BLaER1 (cell line): ENCODE results near the gene RAPGEF4.

Experiments
- H3K27ac ChIP-seq: shearing (Covaris generic); formaldehyde crosslinking; 2 replicates; pipeline ENCODE4 v1.8.1; 2022
- H3K27me3 ChIP-seq: shearing (Covaris generic); formaldehyde crosslinking; 2 replicates; pipeline ENCODE4 v1.8.1; 2022
- H3K36me3 ChIP-seq: shearing (Covaris generic); formaldehyde crosslinking; 2 replicates; pipeline ENCODE4 v1.8.1; 2022
- H3K4me1 ChIP-seq: shearing (Covaris generic); formaldehyde crosslinking; 2 replicates; pipeline ENCODE4 v1.8.1; 2022
- H3K4me2 ChIP-seq: shearing (Covaris generic); formaldehyde crosslinking; 2 replicates; pipeline ENCODE4 v1.8.1; 2022
- H3K4me3 ChIP-seq: shearing (Covaris generic); formaldehyde crosslinking; 2 replicates; pipeline ENCODE4 v1.8.1; 2022
- H3K9ac ChIP-seq: shearing (Covaris generic); formaldehyde crosslinking; 2 replicates; pipeline ENCODE4 v1.8.1; 2022
- H3K9me3 ChIP-seq: shearing (Covaris generic); formaldehyde crosslinking; 2 replicates; pipeline ENCODE4 v1.8.1; 2022
- H4K20me1 ChIP-seq: shearing (Covaris generic); formaldehyde crosslinking; 2 replicates; pipeline ENCODE4 v1.8.1; 2022
- Cebpa-rat ChIP-seq: shearing (Covaris generic); IDR thresholded peaks from 2 replicates; pipeline ENCODE4 v1.8.1; 2022

Gene RAPGEF4

DNA sequence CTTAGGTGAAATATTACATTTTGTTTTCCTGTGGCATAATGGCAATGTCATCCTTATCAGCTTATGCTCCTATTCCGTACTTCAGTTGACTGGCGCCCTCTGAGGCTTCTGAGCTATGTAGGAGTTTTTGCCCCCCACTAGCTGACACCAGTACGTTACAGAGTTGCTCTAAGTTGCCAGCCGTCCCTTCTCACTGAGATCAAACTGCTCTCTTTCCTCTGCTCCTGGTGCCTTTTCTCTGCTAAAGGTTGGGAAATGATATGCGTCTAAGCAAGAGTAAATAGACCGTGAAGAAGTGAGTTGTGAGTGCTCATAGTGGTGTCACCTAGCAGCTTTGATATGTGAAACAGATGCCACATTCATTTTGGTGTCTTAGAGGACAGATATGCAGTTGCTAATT lies 99.2 kb downstream of the RAPGEF4 start:
- H3K27me3 ChIP-seq: no peaks in the 10 kb centered on the region
- H3K4me1 ChIP-seq: no peaks in the 10 kb centered on the region
- no peaks in the 10 kb centered on the region for H3K36me3 ChIP-seq
- no peak overlapping the region for H3K27ac ChIP-seq
- no peak overlapping the region for H3K9ac ChIP-seq
- no peaks in the 10 kb centered on the region for H4K20me1 ChIP-seq
- TF ChIP-seq Cebpa-rat: no peak
- no peak overlapping the region for H3K4me3 ChIP-seq
- no peak overlapping the region for H3K4me2 ChIP-seq
- H3K9me3 ChIP-seq: no peaks in the 10 kb centered on the region

DNA sequence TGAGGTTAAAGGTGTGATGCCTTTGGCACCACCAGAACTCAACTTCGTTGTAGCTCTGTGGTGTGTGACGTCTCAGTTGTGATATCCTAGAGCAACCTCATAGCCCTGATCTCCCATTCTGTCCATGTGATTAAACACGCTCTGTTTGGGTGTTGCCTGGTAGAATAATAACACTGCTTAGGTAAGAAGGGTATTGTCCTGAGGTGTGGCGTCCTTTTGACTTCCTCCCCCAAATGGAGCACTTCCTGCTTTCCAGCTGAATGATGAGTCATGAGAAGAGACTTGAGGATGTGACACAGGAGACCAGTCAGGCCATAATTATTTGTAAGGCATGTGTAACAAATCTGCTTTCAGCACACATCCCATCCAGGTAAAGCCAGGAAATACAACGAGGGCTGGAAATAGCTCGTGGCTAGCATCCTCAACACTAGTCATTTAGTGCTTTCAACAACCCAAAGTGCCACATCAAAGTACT lies 100.7 kb downstream of the RAPGEF4 start:
- Histone ChIP-seq H3K4me3 (no peak overlapping the region), H3K27ac (no peak overlapping the region), H3K27me3 (no peaks in the 10 kb centered on the region), H4K20me1 (no peaks in the 10 kb centered on the region), H3K4me2 (no peak overlapping the region), H3K9me3 (no peaks in the 10 kb centered on the region), H3K36me3 (no peaks in the 10 kb centered on the region), H3K9ac (no peak overlapping the region), H3K4me1 (no peaks in the 10 kb centered on the region)
- no peak for TF ChIP-seq Cebpa-rat

DNA sequence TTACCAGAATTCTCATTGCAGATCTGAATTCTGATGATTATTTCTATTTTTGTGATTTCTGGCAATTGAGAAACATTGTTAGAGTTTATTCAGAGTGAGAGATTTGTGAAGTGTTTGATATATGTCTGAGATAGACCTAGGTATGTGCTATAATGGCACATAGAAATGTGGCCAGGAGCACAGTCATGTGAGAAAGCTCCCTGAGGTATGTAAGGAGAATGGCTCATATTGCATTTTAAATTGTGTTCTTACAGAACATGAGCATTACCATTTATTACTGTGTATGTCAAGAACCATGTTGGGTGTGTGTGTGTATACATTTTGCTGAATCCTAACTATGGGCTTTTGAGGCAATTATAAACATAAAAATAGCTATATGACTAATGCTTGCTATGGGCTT lies 101.2 kb downstream of the RAPGEF4 start:
- no peak overlapping the region for H3K4me2 ChIP-seq

DNA sequence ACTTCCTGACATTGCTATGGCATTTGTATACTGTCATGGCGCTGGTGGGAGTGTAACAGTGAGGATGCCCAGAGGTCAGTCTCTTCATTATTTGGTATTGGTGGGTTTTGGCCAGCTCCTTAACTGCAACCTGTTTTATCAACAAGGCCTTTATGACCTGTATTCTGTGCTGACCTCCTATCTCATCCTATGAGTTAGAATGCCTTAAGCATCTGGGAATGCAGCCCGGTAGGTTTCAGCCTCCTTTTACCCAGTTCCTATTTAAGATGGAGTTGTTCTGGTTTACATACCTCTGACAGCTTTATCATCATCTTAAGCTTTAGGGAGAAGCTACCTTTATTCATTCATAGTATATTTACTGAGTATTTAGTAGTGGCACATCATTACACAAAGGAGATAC lies 103.8 kb downstream of the RAPGEF4 start:
- no peak overlapping the region for H3K27ac ChIP-seq
- no peaks in the 10 kb centered on the region for H3K36me3 ChIP-seq
- no peak overlapping the region for H3K9ac ChIP-seq
- no peak for TF ChIP-seq Cebpa-rat
- H3K27me3 ChIP-seq: no peaks in the 10 kb centered on the region
- no peaks in the 10 kb centered on the region for H3K9me3 ChIP-seq
- no peak overlapping the region for H3K4me2 ChIP-seq
- no peak overlapping the region for H3K4me3 ChIP-seq
- peaks cover 6% of the 10 kb centered on the region; the same call in 1 of the 2 replicates for H3K4me1 ChIP-seq
- H4K20me1 ChIP-seq: no peaks in the 10 kb centered on the region

More for the DNA sequence above, 101.2 kb downstream of the RAPGEF4 start:
- TF ChIP-seq Cebpa-rat: no peak
- no peaks in the 10 kb centered on the region for H3K27me3 ChIP-seq
- no peak overlapping the region for H3K27ac ChIP-seq
- H3K4me1 ChIP-seq: no peaks in the 10 kb centered on the region
- H4K20me1 ChIP-seq: no peaks in the 10 kb centered on the region
- no peaks in the 10 kb centered on the region for H3K36me3 ChIP-seq
- no peak overlapping the region for H3K4me3 ChIP-seq
- no peaks in the 10 kb centered on the region for H3K9me3 ChIP-seq
- no peak overlapping the region for H3K9ac ChIP-seq

DNA sequence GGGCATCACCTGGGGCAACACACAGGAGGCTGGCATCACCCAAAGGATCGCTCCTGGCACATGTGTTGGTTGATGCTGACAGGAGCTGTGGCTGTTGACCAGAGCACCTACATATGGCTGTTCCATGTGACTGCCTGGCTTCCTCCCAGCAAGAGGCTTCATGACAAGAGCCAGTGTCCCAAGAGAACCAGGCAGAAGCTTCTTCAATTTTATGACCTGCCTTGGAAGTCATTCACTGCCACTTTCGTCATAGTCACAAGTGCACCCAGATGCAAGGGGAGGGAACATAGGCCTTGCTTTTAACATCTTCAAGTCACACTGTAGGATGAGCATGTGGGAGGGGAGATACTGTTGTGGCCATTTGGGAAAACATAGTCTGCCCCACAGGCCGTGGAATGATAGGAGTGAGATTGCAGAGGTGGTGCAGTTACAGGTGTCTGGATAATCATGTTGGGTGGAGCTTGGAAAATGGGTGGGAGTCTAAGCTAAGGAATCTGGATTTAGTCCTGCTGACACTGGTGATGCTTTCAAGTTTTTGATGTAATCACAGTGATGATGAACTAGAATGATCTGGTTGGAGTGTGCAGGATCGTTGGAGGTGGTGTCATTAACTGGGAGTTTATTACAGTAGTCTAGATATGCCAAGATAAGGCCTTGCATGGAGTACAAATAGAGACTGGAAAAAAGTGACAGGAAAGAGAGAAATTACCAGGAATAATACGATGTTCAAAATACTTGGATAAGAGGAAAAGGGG lies 107.0 kb downstream of the RAPGEF4 start:
- Histone ChIP-seq H3K4me1 (peaks cover 6% of the 10 kb centered on the region; the same call in 1 of the 2 replicates), H3K27ac (no peak overlapping the region), H3K9ac (no peak overlapping the region), H3K27me3 (no peaks in the 10 kb centered on the region), H4K20me1 (no peaks in the 10 kb centered on the region), H3K9me3 (no peaks in the 10 kb centered on the region), H3K4me3 (no peak overlapping the region), H3K36me3 (no peaks in the 10 kb centered on the region), H3K4me2 (peak overlapping the region; percentile 15; the same call in 1 of the 2 replicates)
- TF ChIP-seq Cebpa-rat: no peak

DNA sequence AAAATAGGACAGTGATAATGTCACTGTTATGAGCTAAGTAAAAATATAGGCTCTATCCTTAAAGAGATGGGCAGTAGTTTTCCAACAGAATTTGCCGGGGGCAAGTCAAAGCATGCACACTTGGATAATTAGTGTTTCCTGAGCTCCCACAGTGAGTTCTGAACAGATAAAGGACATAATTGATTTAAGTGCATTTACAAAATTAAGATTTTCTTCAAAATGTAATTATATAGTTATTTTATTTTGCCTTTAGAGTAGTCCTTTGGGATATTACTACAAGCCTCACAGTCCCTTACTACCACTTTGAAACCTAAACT lies 107.6 kb downstream of the RAPGEF4 start:
- peaks cover 6% of the 10 kb centered on the region; the same call in 1 of the 2 replicates for H3K4me1 ChIP-seq
- no peak overlapping the region for H3K27ac ChIP-seq
- no peaks in the 10 kb centered on the region for H3K9me3 ChIP-seq
- no peak overlapping the region for H3K4me3 ChIP-seq
- no peaks in the 10 kb centered on the region for H3K36me3 ChIP-seq
- H3K9ac ChIP-seq: no peak overlapping the region
- H3K27me3 ChIP-seq: no peaks in the 10 kb centered on the region
- no peak overlapping the region for H3K4me2 ChIP-seq
- no peak for TF ChIP-seq Cebpa-rat
- no peaks in the 10 kb centered on the region for H4K20me1 ChIP-seq

DNA sequence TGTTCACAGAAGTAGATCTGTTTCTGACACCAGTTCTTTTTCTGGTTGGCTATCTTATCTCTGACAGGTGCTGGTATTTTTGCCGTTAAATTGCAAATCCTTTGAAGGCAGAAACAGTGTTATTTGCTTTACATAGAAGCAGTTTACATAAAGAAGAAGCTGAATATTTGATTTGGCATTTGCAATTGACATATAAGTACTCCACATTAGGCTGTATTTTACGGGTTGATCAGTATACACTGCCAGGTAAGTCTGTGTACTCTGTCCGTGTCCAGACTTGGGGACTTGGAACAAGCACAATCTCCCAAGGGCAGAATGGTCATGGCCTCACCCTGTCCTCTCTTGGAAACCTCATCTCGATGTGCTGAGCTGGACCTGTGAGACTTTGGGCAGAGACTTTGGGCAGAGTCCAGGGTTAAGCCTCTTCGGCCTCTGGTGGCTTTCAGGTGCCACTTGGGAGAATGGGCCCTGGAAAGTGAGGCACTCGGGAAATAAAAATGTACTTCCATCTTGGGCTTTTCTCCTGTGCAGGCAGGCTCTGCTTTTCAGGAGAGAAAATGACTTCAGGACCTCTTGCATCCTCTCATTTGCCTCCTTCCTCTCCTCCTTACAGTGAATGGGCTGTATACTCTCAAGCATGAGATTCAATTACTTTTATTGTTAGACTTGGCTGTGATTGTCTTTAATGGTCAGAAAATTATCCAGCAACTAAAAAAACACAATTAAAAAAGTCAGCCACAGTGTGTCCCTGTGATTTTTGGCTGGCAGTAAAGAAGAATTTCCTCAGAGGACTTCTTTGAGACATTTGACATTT lies 108.5 kb downstream of the RAPGEF4 start:
- Histone ChIP-seq H3K27me3 (no peaks in the 10 kb centered on the region), H3K4me2 (no peak overlapping the region), H3K36me3 (no peaks in the 10 kb centered on the region), H4K20me1 (no peaks in the 10 kb centered on the region), H3K27ac (no peak overlapping the region), H3K4me3 (no peak overlapping the region), H3K9me3 (no peaks in the 10 kb centered on the region), H3K9ac (no peak overlapping the region), H3K4me1 (peaks cover 6% of the 10 kb centered on the region; the same call in 1 of the 2 replicates)
- no peak for TF ChIP-seq Cebpa-rat

DNA sequence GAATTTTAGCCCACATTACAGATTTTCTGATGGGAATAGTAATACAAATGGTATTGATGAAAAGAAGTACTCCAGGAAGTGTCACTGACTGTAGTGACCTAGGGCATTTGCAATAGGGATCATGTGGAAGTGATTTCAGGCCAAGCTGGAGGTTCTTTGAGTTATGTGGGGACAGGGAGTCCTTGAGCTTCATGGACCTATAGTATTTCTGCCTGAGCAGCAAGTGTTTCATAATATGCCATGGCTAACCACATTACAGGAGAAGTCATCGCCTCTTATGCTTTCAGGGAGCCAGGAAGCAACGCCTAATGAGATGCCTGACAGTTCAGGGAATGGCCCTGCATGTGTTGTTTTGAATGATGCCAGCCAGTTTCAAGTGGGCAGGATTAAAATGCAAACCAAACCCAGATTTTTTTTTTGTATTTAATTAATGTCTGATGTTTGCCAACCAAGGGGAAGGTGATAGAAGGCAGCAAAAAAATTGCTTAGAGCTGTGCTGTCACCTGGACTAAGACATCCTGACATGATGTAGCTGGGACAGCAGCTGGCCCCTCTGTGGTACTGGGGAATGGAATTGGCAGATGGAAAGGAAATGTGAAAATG lies 109.5 kb downstream of the RAPGEF4 start:
- Histone ChIP-seq H4K20me1 (no peaks in the 10 kb centered on the region), H3K36me3 (no peaks in the 10 kb centered on the region), H3K27ac (no peak overlapping the region), H3K4me3 (no peak overlapping the region), H3K4me2 (no peak overlapping the region), H3K9me3 (no peaks in the 10 kb centered on the region), H3K9ac (no peak overlapping the region), H3K27me3 (no peaks in the 10 kb centered on the region), H3K4me1 (peaks cover 6% of the 10 kb centered on the region; the same call in 1 of the 2 replicates)
- no peak for TF ChIP-seq Cebpa-rat

DNA sequence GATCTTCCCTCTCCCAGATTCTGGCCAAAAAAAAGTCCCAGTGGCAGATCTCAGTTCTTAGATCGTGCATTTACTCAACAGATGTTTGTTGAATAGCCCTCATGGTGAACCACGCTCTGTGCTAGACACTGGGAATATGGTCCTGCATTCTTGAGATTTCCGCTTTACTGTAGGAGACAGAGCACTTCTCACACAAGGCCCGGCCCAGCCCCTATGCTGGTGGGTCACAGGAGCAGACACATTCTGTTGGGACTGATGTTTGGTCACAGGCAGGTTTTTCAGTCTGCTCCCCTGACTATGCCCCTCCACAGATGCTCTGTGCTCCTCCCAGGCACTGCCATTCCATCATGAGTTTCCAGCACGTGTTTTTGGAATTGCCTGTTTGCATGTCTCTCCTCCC lies 110.9 kb downstream of the RAPGEF4 start:
- Histone ChIP-seq H3K27ac (no peak overlapping the region), H3K9ac (no peak overlapping the region), H3K36me3 (no peaks in the 10 kb centered on the region), H3K4me2 (no peak overlapping the region), H4K20me1 (no peaks in the 10 kb centered on the region), H3K9me3 (peaks cover 4% of the 10 kb centered on the region; the same call in 1 of the 2 replicates), H3K4me3 (no peak overlapping the region), H3K27me3 (no peaks in the 10 kb centered on the region), H3K4me1 (peaks cover 6% of the 10 kb centered on the region; the same call in 1 of the 2 replicates)
- no peak for TF ChIP-seq Cebpa-rat

DNA sequence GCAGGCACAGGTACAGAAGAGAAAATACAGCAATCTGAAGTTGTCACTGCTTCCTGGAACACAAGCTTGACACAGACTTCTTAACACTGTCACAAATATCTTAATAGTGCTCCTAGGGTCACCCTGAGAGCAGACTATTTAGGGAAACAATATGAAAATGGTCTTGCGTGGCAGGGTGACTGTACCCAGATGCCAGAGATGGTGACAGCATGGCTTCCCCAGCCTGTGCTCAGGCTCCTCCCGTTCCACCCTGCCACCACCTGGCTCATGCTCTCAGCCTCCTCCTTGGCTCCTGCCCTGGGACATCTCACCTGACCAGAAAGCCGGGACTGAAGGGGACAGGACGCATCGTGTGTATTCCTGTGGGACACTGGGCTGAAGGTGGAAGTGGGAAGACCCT lies 111.5 kb downstream of the RAPGEF4 start:
- no peaks in the 10 kb centered on the region for H3K27me3 ChIP-seq
- no peaks in the 10 kb centered on the region for H4K20me1 ChIP-seq
- peaks cover 6% of the 10 kb centered on the region; the same call in 1 of the 2 replicates for H3K9me3 ChIP-seq
- peaks cover 6% of the 10 kb centered on the region; the same call in 1 of the 2 replicates for H3K4me1 ChIP-seq
- H3K4me2 ChIP-seq: no peak overlapping the region
- no peak overlapping the region for H3K4me3 ChIP-seq
- H3K27ac ChIP-seq: no peak overlapping the region
- TF ChIP-seq Cebpa-rat: no peak
- no peak overlapping the region for H3K9ac ChIP-seq
- H3K36me3 ChIP-seq: no peaks in the 10 kb centered on the region
